ENCODE measurements around the gene SORL1-AS1.
A peak's percentile ranks its signal among the peaks of the same experiment; 100 is the strongest.

The SORL1-AS1 gene

GRCh38 chr11:121452609-121453150 is at the start of gene SORL1-AS1:
Gene SORL1-AS1, minus strand, starts transcription at chr11:121452967.
- DNase-seq: peak; percentile 48

- no peak for DNase-seq
These were observed 48.0 kb upstream of the SORL1-AS1 start for GRCh38 chr11:121500717-121501116.

DNA sequence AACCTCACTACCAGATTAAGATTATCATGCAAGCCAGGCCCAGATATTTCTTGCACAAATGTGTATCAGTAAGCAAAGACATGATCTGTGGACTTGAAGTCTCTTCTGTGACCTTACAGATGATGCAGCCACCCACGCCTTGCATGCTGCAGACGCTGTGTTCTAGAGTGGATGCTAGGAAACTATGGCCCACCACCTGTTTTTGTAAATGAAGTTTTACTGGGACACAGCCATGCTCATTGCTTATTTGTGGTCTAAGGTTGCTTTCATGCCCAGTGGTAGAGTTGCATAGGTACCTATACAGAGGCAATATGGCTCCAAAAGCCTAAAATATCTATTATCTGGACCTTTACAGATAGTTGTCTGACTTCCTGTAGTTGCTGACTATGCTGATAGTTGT is 47.5 kb upstream of the SORL1-AS1 start:
- no peak for DNase-seq

DNA sequence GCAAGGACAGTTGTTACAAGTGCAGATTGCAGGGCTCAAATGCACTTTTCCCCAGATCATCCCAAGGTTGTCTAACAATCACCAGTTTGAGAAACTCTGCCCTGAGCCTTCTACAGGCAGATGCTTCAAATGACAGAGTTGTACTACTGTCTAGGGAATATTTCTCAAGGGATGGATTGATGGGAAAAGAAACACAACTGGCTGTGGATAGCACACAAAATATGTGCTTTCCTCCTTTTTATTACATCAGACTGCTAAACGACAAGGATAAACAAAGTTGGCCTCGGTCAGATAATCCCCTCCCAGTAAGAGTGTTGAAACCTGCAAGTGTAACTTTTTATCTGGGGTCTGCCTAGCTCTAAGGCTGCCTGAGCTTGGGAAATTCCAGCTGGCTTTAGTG is 46.6 kb upstream of the SORL1-AS1 start:
- DNase-seq: no peak

DNA sequence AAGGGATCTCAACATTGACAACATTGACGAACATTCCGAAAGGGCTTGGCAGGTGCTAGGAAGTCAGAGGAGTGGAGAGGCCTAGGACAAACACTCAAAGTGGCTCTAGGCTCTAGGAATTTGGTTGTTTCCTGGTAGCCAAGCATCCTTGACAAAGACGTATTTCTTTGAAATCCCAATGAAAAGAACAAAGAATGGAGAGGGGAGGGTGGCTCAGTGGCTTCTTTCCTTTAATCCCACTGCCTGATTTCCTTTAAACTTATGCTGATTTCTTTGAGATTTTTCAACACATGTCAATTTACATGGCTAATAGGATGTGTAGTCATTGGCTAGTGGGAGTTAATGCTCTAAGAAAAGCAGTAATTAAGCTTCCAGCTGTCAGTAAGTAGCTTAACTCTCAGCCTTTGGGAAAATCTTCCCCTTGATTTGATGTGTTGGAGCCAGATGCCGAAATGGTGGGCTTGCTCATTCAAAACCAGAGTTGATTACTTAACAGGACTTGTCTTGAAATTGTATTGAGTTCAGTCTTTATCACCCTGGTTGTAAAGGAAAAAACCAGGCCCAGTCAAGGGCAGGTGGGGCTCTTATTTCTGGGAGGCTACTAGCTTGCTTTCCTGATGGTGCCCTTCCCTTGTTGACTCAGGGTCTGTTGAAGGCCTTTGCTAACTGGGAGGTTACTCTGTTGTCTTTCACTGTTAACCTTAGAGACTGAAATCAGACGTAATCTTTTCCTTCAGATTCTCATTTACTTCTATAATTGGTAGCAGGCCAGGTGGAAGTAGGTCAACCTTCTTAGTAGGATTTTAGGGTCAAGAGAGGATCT is 44.6 kb upstream of the SORL1-AS1 start:
- no peak for DNase-seq

DNA sequence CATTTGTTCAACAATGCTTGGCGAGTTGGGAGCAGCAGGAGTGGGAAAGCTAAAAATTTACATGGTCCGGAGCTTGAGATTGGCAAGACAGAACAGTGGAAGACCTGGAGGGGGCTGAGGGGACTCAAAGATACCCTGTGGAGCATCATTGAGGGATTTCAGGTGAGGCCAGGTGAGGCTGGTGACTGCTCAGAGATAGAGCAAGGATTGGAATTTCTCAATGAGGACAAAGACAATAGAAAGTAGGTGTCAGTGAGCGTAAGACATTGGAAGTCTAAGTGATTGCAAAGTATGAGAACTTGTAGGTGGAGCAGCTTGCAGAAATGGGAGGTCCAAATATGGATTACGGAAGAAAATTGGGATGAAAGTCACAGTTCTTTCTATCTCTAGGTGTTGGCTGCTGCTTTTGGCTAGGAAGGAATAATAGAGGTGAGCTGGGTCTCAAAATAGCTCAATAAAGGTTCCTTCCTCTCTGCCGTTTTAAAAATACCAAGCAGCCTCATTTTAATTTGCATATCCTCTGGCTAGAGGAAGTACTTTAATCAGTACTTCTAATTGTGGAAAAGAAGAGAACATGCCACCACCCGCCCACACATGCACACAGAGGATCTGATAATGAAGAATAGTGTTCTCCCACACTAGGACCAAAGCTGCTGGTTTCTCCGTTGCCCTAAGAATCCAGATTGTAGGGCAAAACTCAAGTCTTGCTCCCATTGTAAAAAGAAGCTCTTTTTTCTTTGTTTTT is 41.8 kb upstream of the SORL1-AS1 start:
- no peak for DNase-seq

GRCh38 chr11:121489823-121490222 is 37.1 kb upstream of the SORL1-AS1 start:
- DNase-seq: no peak

DNA sequence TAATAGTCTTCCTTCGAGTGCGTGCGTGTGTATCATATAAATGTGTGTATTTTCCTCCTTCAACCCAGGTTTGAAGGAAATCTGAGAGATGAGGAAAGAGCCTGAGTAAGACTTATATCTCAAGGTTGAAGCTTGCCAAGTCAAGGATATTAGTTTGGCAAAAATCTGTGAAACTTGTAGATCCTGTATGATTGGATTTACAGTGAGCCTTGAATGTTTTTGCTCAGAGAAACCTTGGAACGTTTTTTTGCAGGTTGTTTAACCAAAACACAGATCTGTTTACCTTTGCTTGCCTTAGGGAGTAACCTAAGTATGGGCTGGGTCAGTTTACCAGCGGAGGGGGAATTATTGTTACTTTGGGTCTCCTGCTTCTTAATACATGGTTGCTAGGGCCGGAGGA is 35.9 kb upstream of the SORL1-AS1 start:
- DNase-seq: no peak

GRCh38 chr11:121488170-121488569 is 35.4 kb upstream of the SORL1-AS1 start:
- DNase-seq: no peak

- no peak for DNase-seq
These were observed 34.4 kb upstream of the SORL1-AS1 start for GRCh38 chr11:121487191-121487590.

DNA sequence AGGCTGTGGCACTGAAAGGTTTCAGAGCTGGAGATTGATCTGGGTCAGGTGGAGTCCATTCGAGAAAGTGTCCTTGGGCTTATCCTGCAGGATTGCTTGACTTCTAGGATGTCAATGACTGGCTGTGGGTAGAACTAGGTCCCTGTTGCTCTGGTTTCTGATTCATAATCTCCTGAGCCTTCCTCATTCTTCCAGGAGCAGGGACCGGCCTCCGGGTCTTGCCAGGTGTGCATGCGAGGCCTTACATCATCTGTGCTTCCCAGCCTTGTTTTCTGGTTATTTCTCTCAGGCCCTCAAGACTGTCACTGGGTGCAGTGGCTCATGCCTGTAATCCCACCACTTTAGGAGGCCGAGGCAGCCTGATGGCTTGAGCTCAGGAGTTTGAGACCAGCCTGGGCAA is 33.3 kb upstream of the SORL1-AS1 start:
- DNase-seq: no peak

DNA sequence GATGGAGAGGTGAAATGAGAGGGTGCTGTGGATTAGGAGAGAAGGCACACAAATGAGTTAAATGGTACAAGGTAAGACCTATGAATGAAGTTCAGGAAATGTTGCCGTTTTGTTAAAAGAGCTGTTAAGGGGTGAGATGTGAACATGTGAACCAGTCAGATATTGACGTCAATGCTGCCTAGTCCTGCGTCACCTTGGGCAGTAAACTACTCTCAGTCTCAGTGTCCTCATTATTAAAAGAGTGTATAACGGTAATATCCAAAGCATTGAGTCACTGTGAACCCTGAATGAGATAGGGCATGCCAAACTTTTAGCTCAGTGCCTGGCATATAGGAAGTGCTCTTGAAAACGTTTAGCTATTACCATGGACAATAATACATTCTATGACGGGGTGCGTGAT is 32.4 kb upstream of the SORL1-AS1 start:
- DNase-seq: no peak

DNA sequence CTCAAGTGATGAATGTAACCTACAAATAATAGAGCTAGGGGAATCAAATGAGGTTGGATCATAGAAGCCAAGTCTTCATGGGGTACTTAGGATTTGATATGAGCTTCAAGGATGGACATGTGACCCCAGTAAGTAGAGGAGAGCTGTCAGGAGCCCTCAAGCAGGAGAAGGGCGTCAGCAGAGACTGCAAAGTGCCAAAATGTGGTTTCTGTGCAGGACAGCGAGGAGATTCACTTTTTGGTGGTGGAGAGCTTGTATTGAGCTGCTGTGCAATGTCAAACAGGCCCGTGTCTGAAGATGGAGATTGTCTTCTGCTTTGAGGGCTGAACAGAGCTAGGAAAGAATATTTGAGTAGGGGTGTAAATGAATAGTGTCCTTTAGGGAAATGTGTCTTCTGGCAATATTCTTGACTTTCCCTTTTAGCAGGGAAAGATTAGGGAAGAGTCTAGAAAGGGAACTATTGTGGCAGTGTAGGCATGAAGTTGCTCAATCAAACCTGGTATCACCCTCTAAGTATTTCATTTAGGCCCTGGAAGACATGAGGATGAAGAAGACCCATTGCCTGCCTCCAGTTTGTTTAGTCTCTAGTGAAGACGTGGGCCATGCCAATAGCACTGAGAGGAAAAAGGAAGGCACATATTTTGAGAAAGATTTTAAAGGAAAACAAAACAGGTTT is 31.2 kb upstream of the SORL1-AS1 start:
- no peak for DNase-seq

GRCh38 chr11:121482231-121483129 is 29.7 kb upstream of the SORL1-AS1 start:
- DNase-seq: peak; percentile 45

- DNase-seq: peak; percentile 26
These were observed 28.9 kb upstream of the SORL1-AS1 start for GRCh38 chr11:121481484-121482230.

DNA sequence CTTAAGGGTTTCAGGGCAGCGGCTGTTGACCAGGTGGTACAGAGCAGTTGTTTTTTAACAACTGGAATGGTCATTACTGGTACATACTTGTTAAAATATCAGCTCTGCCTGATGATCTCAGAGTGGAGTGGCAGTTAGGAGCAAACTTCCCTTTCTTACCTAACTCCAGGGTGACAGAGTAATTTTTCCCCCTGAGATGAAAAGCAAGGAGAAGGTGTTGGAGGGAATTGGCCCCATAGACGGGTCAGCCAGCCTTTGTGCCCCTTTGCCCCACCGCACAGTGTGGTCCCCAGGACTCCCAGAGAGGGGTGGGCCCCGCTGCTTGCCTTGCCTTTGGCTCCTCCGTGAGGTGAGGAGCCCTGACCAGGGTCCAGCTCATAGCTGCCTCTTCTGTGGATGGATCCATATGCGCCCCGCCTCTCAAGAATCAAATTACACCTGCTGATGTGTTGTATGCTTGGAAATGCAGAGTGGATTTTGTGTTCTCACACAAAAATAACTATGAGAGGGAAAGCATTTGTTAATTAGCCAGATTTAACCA is 27.0 kb upstream of the SORL1-AS1 start:
- DNase-seq: no peak

DNA sequence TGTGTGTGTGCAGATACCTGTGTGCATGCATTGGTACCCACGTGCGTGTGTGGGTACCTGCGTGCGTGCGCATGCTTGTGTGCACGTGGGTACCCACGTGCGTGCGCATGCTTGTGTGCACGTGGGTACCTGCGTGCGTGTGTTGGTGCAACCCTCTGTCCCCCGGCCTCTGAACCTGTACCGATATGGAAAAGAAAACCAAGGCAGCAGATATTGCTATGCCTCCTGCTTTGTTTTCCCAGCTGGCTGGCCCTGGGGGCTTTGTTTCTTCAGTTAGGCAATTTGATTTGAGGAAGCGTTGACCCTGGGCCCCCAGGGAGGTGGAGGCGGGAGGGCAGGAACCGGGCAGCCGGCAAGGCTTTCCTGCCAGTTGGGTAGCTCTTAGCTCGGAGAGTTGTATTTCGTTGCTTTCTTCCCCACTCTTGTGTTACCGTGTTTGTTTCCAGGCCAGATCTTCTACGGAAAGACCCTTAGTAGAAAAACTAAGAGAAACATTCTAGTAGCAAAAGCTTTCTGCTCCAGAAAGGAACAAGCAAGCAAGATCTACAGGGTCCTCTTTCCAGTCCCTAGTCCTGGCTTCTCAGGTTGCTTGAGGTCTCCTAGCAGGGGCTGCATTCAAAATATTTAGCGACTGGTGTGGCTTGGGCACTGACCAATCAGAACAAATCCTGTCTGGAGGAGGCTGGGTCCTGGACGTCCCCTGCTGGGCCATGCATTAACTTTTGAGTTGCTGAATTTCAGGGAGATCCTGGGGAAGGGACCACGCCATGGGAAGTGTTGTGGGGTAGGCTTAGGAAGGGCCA is 26.3 kb upstream of the SORL1-AS1 start:
- DNase-seq: no peak

DNA sequence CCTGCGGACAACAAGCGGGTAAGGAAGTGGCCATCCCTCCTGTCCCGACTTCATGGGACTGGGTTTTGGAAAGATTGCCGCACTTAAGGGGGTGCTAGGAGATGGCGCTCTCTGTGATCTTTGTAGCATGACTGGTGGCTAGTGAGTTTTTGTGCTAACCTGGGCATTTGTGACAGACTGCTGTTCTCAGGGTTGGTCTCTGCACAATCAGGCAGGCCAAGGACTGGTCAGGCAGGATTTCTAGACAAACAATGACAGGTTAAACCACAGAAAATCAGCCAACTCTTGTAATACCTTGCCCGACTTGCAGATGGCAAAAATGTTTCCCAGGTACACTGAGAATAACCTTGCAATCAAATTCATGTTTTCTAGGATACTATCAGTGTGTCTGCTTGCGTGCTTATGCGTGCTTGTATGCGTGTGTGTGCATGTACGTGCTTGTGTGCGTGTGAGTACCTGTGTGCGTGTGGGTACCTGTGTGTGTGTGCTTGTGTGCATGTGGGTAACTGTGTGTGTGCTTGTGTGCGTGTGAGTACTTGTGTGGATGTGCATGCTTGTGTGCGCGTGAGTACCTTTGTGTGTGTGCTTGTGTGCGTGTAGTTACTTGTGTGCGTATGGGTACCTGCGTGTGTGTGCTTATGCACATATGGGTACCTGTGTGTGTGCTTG is 25.6 kb upstream of the SORL1-AS1 start:
- no peak for DNase-seq

DNA sequence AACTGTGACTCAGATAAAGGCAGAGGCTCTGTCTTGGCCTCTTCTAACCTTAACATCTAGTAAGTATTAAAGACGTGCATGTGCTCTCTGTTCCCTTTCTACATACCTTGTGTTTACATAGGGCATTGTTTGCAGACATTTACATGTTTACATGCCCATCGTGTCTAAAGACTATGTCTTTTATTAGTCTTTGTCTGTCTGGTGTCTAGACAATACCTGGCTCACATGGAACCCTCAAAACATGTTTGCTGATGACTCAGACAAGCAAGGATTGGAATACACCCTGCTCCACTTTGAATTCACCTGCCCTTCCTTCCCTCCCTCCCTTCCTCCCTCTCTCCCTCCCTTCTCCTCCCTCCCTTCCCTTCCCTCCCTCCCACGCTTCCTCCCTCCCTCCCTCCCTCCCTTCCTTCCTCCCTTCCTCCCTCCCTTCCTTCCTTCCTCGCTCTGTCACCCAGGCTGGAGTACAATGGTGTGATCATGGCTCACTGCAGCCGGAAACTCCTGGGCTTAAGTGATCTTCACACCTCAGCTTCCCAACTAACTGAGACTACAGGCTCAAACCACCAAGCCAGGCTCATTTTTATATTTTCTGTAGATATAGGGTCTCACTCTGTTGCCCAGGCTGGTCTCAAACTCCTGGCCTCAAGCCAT is 23.7 kb upstream of the SORL1-AS1 start:
- no peak for DNase-seq
